ENCODE measurements around the gene GLIS1.
A peak's percentile ranks its signal among the peaks of the same experiment; 100 is the strongest.

Gene GLIS1

DNA sequence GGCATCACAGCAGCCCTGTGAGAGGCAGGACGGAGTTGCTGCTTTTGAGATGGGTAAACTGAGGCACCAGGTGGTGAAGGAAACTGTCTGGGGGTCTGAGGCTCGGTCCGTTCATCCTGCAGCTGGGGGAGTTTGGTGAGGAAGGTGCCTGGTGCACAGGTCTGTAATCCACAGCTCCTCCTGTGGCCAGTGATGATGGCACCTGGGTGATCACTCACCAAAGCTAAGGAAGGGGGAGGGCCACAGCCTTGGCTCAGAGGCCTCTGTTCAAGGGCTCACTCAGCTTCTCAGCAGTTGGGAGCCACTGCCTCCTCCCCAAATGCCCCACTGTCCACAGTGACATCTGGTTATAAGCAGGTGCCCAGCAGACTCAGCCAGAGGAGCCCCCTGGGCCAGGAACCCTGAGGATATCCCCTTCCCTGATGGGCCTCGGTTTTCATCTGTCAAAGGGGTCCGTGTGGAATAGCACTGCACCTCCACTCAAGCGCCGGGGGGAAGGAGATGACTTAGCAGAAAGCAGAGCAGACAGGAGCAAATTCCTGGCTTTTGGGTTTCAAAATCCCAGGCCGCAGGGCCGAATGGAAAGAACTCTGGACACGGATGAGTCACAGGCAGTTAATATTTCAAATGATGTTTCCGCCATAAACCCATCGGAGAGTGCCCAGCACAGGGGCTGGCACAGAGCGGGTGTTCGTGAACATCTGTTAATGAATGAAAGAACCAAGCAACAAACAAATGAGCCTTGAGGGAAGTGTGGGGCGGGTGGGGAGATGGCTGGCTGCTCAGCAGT is 197.0 kb downstream of the GLIS1 start:
- peak; percentile 20 for DNase-seq

GRCh38 chr1:53541263-53541625 is 197.7 kb downstream of the GLIS1 start:
- DNase-seq: no peak

DNA sequence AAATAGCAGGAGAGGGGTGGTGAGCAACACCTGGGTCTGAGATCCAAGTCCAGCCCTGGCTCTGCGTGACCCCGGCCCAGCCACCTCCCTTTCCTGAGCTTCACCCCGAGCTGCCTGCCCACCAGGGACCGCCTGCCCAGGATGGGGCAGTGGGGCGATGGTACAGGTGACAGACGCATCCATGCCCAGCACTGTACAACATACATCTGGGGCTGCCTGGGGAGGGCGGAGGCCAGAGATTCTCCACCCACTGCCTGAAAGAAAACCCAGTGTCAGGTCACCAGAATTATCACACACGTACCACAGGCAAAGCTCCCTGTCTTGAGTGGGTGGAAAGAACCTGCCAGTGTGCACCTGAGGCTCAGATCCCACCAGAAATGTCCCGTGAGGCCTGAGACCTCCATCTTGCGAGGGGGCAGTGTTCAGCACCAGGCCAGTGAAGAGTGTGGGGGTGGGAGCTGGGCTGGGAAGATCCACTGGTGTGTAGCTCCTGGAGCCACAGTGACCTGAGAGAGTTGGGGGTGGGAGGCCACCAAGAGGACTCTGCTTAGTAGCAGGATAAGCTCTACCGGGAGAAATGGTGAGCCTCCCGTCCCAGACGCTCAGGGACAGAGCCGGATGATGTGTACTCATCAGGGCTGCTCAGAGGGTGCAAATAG is 198.2 kb downstream of the GLIS1 start:
- DNase-seq: no peak

DNA sequence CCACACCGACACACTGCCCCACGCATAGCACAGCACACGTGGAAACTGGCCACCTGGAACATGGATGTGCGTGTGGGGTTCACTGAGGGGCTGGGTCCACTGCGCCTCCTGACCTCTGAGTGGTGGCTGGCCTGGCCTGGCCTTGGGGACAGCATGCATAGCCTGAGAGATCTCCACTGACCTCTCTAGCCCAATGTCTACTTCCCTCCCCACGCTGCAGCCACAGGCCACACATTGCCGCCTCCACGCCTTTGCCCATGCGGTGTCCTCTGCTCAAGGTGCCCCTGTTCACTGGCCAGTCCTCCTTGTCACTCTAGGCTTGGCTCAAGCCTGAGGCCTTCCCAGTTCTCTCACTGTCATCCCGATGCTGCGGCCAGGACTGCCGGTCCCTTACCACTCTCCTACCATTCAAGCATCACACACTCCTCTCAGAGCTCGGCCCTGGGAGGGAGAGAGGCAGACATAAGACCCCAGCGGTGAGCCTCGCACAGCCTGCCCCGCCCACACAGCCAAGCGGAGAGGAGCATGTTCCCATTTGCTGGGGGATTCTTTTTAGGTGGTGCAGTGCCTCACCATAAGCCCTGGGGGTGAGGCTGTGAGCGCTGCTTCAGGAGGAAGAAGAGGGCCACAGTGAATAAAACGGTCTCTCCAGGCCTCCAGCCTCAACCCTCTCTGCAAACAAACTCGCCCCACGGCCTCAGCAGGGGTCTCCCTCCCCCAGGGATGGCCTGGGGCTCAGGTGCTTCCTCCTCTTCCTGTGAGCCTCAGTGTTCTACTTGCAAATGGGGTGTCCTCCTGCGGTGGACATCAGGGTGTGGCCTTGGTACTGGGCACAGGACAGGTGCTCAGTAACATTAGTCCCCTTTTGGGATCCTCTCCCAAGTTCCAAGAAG is 199.0 kb downstream of the GLIS1 start:
- DNase-seq: no peak

GRCh38 chr1:53539226-53539625 is 199.7 kb downstream of the GLIS1 start:
- DNase-seq: no peak

DNA sequence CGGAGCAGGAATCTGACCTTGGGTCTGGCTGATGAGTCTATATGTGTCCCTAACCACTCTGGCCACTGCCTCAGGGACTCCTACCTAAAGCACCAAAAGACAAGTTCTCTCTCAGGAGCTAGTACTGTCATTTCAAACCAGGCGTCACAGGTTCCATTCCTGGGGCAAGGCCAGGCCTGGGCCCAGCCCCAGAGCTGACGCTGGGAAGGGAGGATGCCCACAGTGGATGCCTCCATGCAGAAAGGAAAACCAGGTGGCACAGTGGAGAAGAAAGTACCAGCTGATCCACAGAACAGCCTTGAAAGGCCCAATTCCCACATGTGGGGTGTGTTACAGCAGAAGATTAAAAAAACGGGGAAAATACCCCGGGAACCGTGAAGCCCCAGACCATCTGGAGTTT is 202.4 kb downstream of the GLIS1 start:
- DNase-seq: peak; percentile 26

DNA sequence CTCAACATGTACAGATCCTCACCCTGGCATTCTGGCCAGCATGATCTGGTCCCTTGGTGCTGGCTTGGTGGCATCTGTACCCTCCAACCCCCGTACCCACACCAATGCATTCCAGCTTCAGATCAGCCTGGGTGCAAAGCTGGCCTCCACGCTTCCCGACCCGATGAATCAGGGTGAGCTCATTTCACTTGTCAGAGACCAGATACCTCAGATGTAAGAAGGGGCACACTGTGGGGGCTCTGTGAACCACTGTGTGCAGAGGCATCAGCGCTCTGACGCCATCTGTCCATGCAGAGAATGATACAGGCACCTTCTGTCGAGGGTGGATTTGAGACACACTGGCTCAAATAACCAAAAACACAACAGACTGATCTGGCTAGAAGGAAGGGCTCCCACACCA is 203.1 kb downstream of the GLIS1 start:
- peak; percentile 89 for DNase-seq

DNA sequence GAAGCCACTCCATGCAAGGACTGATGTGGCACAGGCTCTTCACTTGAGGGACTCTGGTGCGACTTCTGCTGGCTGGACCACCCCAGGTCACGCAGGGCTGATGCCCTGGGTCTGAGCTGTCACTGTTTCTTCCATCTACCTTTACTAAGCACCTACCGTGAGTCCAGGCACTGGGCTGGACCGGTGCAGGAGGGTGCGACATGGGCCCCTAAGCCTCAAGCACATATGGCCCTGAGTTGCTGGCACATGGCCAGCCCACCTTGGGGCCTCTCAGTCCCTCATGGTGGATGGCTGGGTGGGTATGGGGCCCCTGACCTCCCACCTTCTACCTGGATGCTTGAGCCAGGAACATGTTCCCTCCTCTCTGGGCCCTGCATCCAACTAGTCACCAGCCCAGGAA is 203.7 kb downstream of the GLIS1 start:
- no peak for DNase-seq

DNA sequence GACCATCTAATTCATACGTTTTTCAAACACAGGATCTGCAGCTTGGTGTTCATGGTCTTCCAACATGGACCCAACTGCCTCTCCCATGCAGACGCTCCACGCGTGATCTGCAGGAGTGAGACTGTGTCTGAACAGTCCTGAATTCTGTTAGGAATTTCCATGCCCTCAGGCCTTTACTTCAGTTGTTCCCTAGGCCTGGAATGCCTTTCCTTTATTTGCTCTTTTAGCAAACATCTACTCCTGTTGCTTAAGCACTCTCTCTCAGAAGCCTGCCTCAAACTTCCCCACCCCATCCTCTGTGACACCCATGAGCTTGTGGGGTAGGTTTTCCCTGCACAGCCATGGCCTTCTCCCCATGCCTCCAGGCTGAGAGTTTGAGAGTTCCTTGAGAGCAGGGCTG is 206.1 kb downstream of the GLIS1 start:
- DNase-seq: no peak

DNA sequence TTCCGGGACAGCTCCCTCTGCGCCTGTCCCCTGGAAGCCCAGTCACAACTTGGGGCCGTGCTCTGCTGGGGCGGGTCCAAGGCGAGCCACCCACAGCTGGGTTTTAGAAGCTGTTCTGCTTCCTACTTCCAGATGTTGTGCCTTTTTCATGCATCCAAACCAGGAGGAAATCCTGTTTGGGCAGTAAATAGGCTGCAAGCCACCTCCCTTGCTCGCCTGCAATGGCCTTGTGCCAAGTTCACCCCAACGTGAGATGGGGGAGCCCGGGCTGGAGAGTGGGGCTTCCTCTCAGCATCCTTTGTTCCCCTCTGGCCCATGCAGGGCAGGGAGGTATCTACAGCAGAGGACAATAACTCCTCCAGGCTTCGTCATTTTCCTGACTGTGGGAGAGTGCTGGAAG is 206.6 kb downstream of the GLIS1 start:
- no peak for DNase-seq

DNA sequence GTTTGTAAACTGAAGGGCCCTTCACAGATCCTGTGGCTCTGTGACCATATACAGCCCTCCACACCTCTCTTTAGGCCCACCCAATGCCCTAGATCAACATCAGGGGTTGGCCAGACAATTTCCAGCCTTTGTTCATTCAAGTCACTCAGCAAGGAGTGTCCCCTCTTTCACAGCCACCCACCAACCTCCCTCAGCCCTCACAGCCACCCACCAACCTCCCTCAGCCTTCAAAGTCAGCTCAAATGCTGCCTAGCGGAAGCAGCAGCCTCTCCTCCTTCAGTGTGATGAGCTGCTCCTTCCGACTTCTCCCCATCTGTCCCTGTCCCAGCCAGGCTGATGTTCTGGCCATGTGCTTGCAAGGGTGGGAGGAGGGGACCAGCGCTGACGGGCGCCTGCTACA is 208.4 kb downstream of the GLIS1 start:
- no peak for DNase-seq

GRCh38 chr1:53529555-53529954 is 209.4 kb downstream of the GLIS1 start:
- DNase-seq: no peak

DNA sequence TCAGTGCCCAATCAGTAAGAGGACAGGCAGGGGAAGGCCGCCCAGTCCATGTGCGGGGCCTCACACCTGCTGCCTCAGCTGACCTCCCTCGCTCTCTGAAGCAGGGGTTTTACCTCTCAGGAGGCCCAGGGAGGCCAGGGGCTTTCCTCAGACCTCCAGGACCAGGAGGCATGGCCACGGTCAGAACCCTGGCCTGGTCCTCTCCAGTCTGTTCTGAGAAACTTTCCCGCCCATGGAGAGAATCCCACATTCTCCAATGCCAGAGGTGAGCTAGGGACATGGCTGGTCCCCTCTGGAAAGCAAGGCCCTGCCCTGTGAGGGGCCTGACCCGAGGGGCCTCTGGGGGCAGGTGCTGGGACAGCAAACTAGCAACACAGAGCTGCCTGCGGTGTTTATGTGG is 211.6 kb downstream of the GLIS1 start:
- no peak for DNase-seq

GRCh38 chr1:53526451-53527101 is 212.4 kb downstream of the GLIS1 start:
- DNase-seq: no peak

DNA sequence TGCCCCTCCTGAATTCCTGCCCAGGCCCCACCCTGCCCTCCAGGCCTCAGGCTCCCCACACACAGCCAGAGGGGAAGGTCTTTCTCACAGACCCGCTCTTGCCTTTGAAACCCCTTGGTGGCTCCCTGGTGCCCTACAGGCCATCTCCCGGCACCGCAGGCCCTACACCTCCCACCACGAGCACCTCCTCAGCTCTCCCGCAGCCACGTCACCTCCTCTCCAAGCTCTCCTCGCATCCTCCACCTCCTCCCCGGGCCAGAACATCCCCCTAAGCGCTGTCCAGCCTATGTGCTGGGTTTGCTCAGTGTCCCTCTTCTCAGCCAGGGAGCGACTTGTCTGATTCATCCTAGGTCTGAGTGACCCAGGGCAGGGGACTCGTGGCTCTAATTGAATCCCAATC is 213.4 kb downstream of the GLIS1 start:
- no peak for DNase-seq

DNA sequence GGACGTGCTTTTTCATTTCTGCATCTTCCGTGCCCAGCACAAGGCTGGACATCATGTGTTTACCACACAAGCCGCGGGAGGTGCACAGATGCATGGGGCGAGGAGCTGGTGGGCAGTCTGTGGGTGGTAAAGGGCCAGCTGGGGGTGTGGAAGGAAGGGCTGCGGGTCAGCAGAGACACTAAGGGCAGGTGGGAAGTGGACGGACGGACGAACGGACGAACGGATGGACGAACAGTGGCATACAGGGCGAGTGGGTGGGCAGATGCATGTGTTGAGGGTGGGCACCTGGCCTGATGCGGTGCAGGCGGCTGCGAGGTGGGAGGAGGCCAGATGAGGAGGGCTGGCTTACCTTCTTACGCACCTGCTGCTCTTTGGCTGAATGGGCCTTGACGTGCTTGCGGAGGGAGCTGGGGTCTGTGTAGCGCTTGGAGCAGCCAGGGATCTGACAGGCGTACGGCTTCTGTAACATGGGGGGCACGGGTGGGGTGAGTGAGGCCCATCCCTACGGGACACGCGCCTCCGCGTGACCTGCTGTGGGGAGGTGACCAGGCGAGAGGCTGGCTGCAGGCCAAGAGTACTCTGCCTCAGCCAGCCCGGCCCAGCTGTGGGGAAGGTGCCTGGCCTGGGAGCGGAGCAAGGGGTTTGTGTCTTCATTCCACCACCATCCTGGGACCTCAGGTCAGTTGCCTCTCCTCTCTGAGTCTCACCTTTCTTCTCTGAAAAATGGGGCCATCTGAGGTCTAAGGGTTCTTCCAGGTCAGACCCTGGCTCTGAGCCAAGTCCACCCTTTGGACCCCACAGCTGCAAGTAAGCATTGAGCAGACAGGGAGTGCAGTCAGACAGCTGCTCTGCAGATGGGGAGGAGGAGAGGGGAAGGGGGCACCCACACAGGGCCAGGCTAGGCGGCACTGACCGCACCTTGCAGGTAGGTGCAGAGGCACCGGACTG is 214.3 kb downstream of the GLIS1 start:
- no peak for DNase-seq

GRCh38 chr1:53521924-53522552 is 216.9 kb downstream of the GLIS1 start:
- DNase-seq: no peak

- no peak for DNase-seq
Measured at GRCh38 chr1:53520481-53520880, 218.5 kb downstream of the GLIS1 start.

- DNase-seq: no peak
Measured at GRCh38 chr1:53519421-53519820, 219.5 kb downstream of the GLIS1 start.

- DNase-seq: no peak
Measured at GRCh38 chr1:53518775-53519174, 220.2 kb downstream of the GLIS1 start.

DNA sequence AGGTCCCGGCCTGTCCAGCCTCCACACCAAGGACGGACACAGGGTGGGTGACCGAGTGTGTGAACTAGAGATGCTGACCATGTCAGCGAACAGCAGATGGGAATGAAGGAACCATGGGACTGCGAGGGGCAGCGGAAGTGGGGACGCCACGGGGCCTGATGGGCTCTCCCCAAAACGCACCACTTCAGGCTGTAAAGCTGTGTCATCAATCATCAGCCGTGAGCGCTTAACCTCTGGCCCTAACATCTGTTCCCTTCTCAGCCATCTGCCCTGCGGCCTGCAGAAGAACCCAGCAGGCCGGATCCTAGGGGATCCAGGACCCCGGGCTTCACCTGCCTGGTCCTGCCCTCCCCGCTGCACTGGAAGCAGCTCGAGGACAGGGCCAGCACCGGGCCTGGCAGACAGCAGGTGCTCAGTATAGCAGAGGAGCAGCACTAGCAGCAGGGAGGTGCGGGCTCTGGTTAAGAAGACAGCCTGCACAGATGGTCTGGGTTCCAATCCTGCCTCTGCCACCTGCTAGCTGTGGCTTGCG is 221.1 kb downstream of the GLIS1 start:
- DNase-seq: no peak

All from NCI-H2171 (cell line).